ENCODE data around the gene PRCC.

DNA sequence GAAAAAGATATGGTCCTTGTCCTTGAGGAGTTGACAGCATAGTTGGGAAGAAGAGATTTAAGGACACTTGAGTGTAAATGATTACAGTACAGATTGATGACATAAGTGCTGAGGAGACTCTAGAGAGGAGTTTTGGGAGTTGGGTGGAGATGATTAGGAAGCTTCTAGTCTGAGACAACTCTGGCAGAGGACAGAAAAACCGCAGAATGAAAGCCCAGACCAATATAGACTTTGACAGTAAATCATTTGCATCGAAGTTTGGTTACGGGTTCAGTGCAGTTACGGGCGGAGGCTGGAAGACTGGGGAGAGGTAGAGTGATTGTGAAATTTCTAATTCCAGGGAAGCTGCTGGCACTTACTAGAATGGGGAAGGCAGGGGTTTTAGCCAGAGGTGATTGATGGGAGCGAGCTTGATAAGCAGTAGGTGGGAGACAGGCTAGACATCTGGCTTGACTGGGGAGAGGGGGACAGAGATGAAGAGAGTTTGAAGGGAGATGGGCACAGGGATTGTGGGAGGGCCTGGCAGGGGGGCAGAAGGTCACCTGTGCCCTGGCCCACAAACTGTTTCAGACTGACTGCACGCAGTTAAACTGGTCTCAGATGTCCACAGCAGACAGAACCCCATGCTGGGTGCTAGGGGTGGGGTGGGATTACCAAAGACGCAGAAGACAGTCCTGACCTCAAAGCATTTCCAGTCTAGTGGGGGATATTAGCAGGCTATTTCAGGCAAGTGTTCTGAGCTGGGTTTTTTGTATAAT is 29.2 kb downstream of the PRCC start:
- TF ChIP-seq POLR2A (IDR thresholded peaks at IDR 0.05): no peak
- TF ChIP-seq, protein P1, sequence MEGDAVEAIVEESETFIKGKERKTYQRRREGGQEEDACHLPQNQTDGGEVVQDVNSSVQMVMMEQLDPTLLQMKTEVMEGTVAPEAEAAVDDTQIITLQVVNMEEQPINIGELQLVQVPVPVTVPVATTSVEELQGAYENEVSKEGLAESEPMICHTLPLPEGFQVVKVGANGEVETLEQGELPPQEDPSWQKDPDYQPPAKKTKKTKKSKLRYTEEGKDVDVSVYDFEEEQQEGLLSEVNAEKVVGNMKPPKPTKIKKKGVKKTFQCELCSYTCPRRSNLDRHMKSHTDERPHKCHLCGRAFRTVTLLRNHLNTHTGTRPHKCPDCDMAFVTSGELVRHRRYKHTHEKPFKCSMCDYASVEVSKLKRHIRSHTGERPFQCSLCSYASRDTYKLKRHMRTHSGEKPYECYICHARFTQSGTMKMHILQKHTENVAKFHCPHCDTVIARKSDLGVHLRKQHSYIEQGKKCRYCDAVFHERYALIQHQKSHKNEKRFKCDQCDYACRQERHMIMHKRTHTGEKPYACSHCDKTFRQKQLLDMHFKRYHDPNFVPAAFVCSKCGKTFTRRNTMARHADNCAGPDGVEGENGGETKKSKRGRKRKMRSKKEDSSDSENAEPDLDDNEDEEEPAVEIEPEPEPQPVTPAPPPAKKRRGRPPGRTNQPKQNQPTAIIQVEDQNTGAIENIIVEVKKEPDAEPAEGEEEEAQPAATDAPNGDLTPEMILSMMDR (IDR thresholded peaks at IDR 0.05): no peak

All from uterus (tissue), 2 donors.